GM12892 (cell line): Measurements from ENCODE around the gene LSM7.

Experiments used
- POLR2A ChIP-seq: IDR thresholded peaks from 2 replicates; pipeline ENCODE4 v1.6.1; 2011; ENCODE audit warnings: low read depth, low read length, control low read depth
- POLR2AphosphoS5 ChIP-seq: IDR thresholded peaks from 2 replicates; pipeline ENCODE4 v1.6.1; 2011; ENCODE audit warnings: low read depth, low read length, control low read depth

GRCh38 chr19:2288818-2289713 is 39.3 kb downstream of the LSM7 start:
- 0 out of 2 replicates have a peak, but pooled peaks have one; percentile 39 for TF ChIP-seq POLR2A
- TF ChIP-seq POLR2AphosphoS5 = no peak
